Testis (tissue), 2 donors: ENCODE measurements around the gene ELANE.

Source experiments
- POLR2A ChIP-seq: fragments of 450-650 bp; IDR thresholded peaks from one replicate; pipeline ENCODE4 v1.6.1; 2017; ENCODE audit warnings: antibody characterized with exemption, mild to moderate bottlenecking, moderate library complexity
- TF ChIP-seq, protein P1 (sequence below), 3 experiments: fragments of 450-650 bp in 2 of 3; fragments of 200-600 bp in 1 of 3; sonication (generic) in 1 of 3; IDR thresholded peaks; one replicate each; pipeline ENCODE4 v1.5.1; 2016 to 2019; ENCODE audit warnings: antibody characterized with exemption in 3 of 3, mild to moderate bottlenecking in 2 of 3, moderate library complexity in 1 of 3

DNA sequence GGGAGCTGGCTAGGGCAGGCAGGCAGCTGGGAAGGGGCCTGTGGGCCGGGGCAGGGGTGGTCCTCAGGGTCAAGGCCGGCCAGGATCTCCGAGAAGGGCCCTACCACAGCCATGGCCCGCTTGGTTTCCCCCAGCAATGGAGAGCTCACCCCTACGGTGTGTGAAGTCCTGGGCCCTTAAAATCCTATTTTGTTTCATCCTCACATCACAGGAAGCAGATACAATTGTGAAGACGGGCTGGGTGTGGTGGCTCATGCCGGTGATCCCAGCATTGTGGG lies 49.9 kb downstream of the ELANE start:
- TF ChIP-seq, protein P1, sequence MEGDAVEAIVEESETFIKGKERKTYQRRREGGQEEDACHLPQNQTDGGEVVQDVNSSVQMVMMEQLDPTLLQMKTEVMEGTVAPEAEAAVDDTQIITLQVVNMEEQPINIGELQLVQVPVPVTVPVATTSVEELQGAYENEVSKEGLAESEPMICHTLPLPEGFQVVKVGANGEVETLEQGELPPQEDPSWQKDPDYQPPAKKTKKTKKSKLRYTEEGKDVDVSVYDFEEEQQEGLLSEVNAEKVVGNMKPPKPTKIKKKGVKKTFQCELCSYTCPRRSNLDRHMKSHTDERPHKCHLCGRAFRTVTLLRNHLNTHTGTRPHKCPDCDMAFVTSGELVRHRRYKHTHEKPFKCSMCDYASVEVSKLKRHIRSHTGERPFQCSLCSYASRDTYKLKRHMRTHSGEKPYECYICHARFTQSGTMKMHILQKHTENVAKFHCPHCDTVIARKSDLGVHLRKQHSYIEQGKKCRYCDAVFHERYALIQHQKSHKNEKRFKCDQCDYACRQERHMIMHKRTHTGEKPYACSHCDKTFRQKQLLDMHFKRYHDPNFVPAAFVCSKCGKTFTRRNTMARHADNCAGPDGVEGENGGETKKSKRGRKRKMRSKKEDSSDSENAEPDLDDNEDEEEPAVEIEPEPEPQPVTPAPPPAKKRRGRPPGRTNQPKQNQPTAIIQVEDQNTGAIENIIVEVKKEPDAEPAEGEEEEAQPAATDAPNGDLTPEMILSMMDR (IDR thresholded peaks at IDR 0.05), result no peak
- TF ChIP-seq POLR2A, result no peak
